IPS-NIHi7 (cell line): ENCODE results near the gene RALA.
A peak's percentile ranks its signal among the peaks of the same experiment; 100 is the strongest.
"Not testable (repeated sequence)": the region's sequence is repeated elsewhere in the genome, so short reads cannot be mapped to it uniquely, and the experiment has no call there.

Source experiments
- DNase-seq: peaks from one replicate; pipeline ENCODE4 v3.0.0; 2012; ENCODE audit warnings: mixed read lengths; ENCODE audit errors: extremely low spot score

RALA gene

GRCh38 chr7:39683216-39683845 lies 60.0 kb downstream of the RALA start:
- no peak for DNase-seq

- DNase-seq: no peak
These were observed 63.0 kb downstream of the RALA start for GRCh38 chr7:39686261-39686924.

GRCh38 chr7:39688611-39689480 lies 65.5 kb downstream of the RALA start:
- no peak for DNase-seq

GRCh38 chr7:39691821-39692220 lies 68.4 kb downstream of the RALA start:
- DNase-seq: no peak

- not testable (repeated sequence) for DNase-seq
These were observed 69.7 kb downstream of the RALA start for GRCh38 chr7:39693086-39693485.

- no peak for DNase-seq
These were observed 70.4 kb downstream of the RALA start for GRCh38 chr7:39693812-39694211.

GRCh38 chr7:39695852-39696586 lies 72.6 kb downstream of the RALA start:
- DNase-seq: no peak

GRCh38 chr7:39696631-39697030 lies 73.3 kb downstream of the RALA start:
- no peak for DNase-seq

GRCh38 chr7:39697483-39697882 lies 74.1 kb downstream of the RALA start:
- DNase-seq: no peak

GRCh38 chr7:39700165-39700564 lies 76.8 kb downstream of the RALA start:
- no peak for DNase-seq

- no peak for DNase-seq
These were observed 77.6 kb downstream of the RALA start for GRCh38 chr7:39700932-39701331.

- no peak for DNase-seq
These were observed 78.8 kb downstream of the RALA start for GRCh38 chr7:39702133-39702532.

GRCh38 chr7:39703144-39703543 lies 79.8 kb downstream of the RALA start:
- DNase-seq: no peak

- no peak for DNase-seq
These were observed 85.7 kb downstream of the RALA start for GRCh38 chr7:39709029-39709428.

GRCh38 chr7:39709768-39710311 lies 86.5 kb downstream of the RALA start:
- DNase-seq: peak; percentile 31

GRCh38 chr7:39712751-39713150 lies 89.4 kb downstream of the RALA start:
- DNase-seq: no peak

GRCh38 chr7:39714447-39715091 lies 91.2 kb downstream of the RALA start:
- no peak for DNase-seq

GRCh38 chr7:39720586-39720985 lies 97.2 kb downstream of the RALA start:
- DNase-seq: peak; percentile 35

- no peak for DNase-seq
These were observed 98.0 kb downstream of the RALA start for GRCh38 chr7:39721345-39721744.

GRCh38 chr7:39721919-39722597 lies 98.7 kb downstream of the RALA start:
- DNase-seq: no peak
